D721Med (cell line): ENCODE data around the gene TBCEL.

ENCODE experiments used
- DNase-seq: peaks from one replicate; pipeline ENCODE4 v3.0.0; 2011; ENCODE audit warnings: low spot score; ENCODE audit not compliant: insufficient read length
- FAIRE-seq: peaks from 2 replicates; lab custom pipeline; 2011; peaks lifted over from hg19 to GRCh38; lab: Jason Lieb, UNC
- CTCF ChIP-seq: IDR thresholded peaks from 2 replicates; pipeline ENCODE4 v1.5.1; 2012; ENCODE audit warnings: mild to moderate bottlenecking, control low read depth; ENCODE audit not compliant: insufficient read depth; ENCODE audit errors: missing control alignments

The TBCEL gene

GRCh38 chr11:121059605-121060004 is 35.7 kb downstream of the TBCEL start:
- DNase-seq, result no peak
- no peak for TF ChIP-seq CTCF
- FAIRE-seq, result no peak

GRCh38 chr11:121063728-121064127 is 39.8 kb downstream of the TBCEL start:
- FAIRE-seq (no peak), DNase-seq (no peak)
- no peak for TF ChIP-seq CTCF

- DNase-seq, result no peak
- FAIRE-seq, result no peak
- TF ChIP-seq CTCF, result no peak
These were observed 42.7 kb downstream of the TBCEL start for GRCh38 chr11:121066623-121067022.

- TF ChIP-seq CTCF, result no peak
- FAIRE-seq (no peak), DNase-seq (no peak)
These were observed 43.1 kb downstream of the TBCEL start for GRCh38 chr11:121067026-121067425.

GRCh38 chr11:121067453-121067852 is 43.6 kb downstream of the TBCEL start:
- no peak for TF ChIP-seq CTCF
- FAIRE-seq (no peak), DNase-seq (no peak)

GRCh38 chr11:121067962-121068647 is 44.2 kb downstream of the TBCEL start:
- FAIRE-seq (no peak), DNase-seq (no peak)

More at GRCh38 chr11:121067962-121068647, 44.2 kb downstream of the TBCEL start:
- TF ChIP-seq CTCF, result no peak
